ENCODE results near the gene VSIG10. TPM values are rescaled to one million over a fixed set of nuclear protein-coding genes. Genes with fewer than 3 reads are reported as not detected.

The VSIG10 gene
- total and polyA plus RNA-seq, 2 of the 13 experiments (the other 11 are each of a cell fraction or from before 2014, with no cell fraction given) = 25.6 to 42.5 TPM

DNA sequence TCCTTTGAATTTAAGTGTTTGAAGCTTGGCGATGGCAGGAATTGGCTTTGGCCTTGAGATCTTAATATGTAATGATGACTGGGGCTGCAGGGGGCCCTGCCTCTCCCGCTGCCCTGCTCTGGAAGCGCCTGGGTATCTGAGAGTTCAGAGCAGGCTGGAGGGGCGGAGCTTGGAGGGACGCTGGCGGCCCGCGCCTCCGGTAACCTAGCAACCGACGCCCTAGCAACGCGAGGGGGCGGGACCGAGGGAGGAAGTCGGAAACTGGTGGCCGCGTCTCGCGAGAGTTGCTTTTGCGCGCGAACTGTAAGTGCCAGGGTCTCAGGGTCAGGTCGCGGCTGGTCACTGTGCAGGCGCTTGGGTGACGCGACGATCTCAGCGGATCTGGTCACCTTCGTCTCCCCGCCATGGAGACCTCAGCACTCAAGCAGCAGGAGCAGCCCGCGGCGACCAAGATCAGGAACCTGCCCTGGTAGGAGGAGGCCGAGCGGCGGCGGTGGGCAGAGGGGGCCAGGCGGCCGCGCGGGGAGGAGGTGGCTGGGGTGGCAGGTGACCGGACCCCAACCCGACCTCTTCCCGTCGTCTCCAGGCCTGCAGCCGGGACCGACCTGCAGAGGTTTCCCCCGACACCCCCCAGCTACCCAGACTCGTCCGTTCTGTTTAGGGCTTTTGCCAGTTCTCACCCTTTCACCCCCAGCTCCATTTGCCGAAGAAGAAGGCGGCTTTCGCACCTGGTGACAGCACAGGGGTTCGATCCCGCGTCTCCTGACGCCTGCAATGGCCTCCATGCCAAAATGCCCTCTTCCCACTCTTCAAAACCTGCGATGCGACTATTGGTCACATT is 87.2 kb downstream of the VSIG10 start, which contains the start of gene RFC5 (continued):
- TF ChIP-seq ZNF230 (CRISPR knock-in tag; IDR thresholded peaks at IDR 0.05) = no peak; the same call in 1 of the 2 replicates
- 0 out of 2 replicates have a peak, but pooled peaks have one; percentile 23 for TF ChIP-seq CCDC6 (CRISPR knock-in tag; IDR thresholded peaks at IDR 0.05)
- TF ChIP-seq, protein P1, sequence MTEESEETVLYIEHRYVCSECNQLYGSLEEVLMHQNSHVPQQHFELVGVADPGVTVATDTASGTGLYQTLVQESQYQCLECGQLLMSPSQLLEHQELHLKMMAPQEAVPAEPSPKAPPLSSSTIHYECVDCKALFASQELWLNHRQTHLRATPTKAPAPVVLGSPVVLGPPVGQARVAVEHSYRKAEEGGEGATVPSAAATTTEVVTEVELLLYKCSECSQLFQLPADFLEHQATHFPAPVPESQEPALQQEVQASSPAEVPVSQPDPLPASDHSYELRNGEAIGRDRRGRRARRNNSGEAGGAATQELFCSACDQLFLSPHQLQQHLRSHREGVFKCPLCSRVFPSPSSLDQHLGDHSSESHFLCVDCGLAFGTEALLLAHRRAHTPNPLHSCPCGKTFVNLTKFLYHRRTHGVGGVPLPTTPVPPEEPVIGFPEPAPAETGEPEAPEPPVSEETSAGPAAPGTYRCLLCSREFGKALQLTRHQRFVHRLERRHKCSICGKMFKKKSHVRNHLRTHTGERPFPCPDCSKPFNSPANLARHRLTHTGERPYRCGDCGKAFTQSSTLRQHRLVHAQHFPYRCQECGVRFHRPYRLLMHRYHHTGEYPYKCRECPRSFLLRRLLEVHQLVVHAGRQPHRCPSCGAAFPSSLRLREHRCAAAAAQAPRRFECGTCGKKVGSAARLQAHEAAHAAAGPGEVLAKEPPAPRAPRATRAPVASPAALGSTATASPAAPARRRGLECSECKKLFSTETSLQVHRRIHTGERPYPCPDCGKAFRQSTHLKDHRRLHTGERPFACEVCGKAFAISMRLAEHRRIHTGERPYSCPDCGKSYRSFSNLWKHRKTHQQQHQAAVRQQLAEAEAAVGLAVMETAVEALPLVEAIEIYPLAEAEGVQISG (CRISPR knock-in tag; IDR thresholded peaks at IDR 0.05) = peak; percentile 77
- TF ChIP-seq PHB2 (IDR thresholded peaks at IDR 0.05; ENCODE audit: partially characterized antibody) = no peak
- TF ChIP-seq MAFK (conservative IDR thresholded peaks at IDR 0.05 in 1 of 2, IDR thresholded peaks at IDR 0.05 in 1 of 2; ENCODE audit: low read length in 2 of 2) = no peak
- TF ChIP-seq ZNF225 (CRISPR knock-in tag; IDR thresholded peaks at IDR 0.05) = 0 out of 2 replicates have a peak, but pooled peaks have one; percentile 61
- TF ChIP-seq SMAD9 (CRISPR knock-in tag; IDR thresholded peaks at IDR 0.05) = no peak
- TF ChIP-seq RFX1 (IDR thresholded peaks at IDR 0.05) = peak; percentile 99
- TF ChIP-seq FOXJ3 (CRISPR knock-in tag; IDR thresholded peaks at IDR 0.05; ENCODE audit: borderline replicate concordance) = no peak
- TF ChIP-seq POGZ (CRISPR knock-in tag; IDR thresholded peaks at IDR 0.05) = peak; percentile 87
- no peak; the same call in 1 of the 2 replicates for TF ChIP-seq ZNF256 (CRISPR knock-in tag; conservative IDR thresholded peaks at IDR 0.05)
- TF ChIP-seq DMAP1 (CRISPR knock-in tag; IDR thresholded peaks at IDR 0.05) = peak; percentile 88
- no peak for TF ChIP-seq ZNF615 (CRISPR knock-in tag; IDR thresholded peaks at IDR 0.05; ENCODE audit: borderline replicate concordance)
- TF ChIP-seq, protein P2, sequence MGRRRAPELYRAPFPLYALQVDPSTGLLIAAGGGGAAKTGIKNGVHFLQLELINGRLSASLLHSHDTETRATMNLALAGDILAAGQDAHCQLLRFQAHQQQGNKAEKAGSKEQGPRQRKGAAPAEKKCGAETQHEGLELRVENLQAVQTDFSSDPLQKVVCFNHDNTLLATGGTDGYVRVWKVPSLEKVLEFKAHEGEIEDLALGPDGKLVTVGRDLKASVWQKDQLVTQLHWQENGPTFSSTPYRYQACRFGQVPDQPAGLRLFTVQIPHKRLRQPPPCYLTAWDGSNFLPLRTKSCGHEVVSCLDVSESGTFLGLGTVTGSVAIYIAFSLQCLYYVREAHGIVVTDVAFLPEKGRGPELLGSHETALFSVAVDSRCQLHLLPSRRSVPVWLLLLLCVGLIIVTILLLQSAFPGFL (CRISPR knock-in tag; IDR thresholded peaks at IDR 0.05) = no peak
- no peak for TF ChIP-seq ZNF746 (CRISPR knock-in tag; IDR thresholded peaks at IDR 0.05)
- peak; percentile 92 for TF ChIP-seq ZNF605 (CRISPR knock-in tag; IDR thresholded peaks at IDR 0.05)
- TF ChIP-seq, protein P3, sequence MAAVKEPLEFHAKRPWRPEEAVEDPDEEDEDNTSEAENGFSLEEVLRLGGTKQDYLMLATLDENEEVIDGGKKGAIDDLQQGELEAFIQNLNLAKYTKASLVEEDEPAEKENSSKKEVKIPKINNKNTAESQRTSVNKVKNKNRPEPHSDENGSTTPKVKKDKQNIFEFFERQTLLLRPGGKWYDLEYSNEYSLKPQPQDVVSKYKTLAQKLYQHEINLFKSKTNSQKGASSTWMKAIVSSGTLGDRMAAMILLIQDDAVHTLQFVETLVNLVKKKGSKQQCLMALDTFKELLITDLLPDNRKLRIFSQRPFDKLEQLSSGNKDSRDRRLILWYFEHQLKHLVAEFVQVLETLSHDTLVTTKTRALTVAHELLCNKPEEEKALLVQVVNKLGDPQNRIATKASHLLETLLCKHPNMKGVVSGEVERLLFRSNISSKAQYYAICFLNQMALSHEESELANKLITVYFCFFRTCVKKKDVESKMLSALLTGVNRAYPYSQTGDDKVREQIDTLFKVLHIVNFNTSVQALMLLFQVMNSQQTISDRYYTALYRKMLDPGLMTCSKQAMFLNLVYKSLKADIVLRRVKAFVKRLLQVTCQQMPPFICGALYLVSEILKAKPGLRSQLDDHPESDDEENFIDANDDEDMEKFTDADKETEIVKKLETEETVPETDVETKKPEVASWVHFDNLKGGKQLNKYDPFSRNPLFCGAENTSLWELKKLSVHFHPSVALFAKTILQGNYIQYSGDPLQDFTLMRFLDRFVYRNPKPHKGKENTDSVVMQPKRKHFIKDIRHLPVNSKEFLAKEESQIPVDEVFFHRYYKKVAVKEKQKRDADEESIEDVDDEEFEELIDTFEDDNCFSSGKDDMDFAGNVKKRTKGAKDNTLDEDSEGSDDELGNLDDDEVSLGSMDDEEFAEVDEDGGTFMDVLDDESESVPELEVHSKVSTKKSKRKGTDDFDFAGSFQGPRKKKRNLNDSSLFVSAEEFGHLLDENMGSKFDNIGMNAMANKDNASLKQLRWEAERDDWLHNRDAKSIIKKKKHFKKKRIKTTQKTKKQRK (IDR thresholded peaks at IDR 0.05; ENCODE audit: low read length) = no peak
- TF ChIP-seq, protein P4, sequence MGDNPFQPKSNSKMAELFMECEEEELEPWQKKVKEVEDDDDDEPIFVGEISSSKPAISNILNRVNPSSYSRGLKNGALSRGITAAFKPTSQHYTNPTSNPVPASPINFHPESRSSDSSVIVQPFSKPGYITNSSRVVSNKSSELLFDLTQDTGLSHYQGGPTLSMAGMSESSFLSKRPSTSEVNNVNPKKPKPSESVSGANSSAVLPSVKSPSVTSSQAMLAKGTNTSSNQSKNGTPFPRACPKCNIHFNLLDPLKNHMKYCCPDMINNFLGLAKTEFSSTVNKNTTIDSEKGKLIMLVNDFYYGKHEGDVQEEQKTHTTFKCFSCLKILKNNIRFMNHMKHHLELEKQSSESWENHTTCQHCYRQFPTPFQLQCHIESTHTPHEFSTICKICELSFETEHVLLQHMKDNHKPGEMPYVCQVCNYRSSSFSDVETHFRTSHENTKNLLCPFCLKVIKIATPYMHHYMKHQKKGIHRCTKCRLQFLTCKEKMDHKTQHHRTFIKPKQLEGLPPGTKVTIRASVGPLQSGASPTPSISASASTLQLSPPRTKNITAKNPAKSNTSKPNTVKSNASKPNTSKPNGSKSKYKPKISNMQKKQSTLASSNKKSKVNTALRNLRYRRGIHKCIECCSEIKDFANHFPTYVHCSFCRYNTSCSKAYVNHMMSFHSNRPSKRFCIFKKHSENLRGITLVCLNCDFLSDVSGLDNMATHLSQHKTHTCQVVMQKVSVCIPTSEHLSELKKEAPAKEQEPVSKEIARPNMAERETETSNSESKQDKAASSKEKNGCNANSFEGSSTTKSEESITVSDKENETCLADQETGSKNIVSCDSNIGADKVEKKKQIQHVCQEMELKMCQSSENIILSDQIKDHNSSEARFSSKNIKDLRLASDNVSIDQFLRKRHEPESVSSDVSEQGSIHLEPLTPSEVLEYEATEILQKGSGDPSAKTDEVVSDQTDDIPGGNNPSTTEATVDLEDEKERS (CRISPR knock-in tag; IDR thresholded peaks at IDR 0.05) = no peak
- TF ChIP-seq SETDB1 (CRISPR knock-in tag; IDR thresholded peaks at IDR 0.05; ENCODE audit: borderline replicate concordance) = no peak
- peak; percentile 63 for TF ChIP-seq TBX2 (CRISPR knock-in tag; IDR thresholded peaks at IDR 0.05; ENCODE audit: borderline replicate concordance)
